ENCODE data around the gene GLUD2. TPM values are rescaled to one million over a fixed set of nuclear protein-coding genes. Genes with fewer than 3 reads are reported as not detected.

Gene GLUD2
- total RNA-seq = 1.6 and 1.8 TPM in 2 replicates

GRCh38 chrX:121047441-121048419 is at the start of gene GLUD2:
TSS of gene GLUD2 (plus strand) at chrX:121047610. CDS start at chrX:121047685, 75 bp downstream.

Other genes with a start within 250 kb of the GLUD2 start
- gene CT47B1, start 171.7 kb upstream of the GLUD2 start, total RNA-seq = not detected in 2 replicates
- not detected in 2 replicates for gene CT47A11, start 110.5 kb upstream of the GLUD2 start, total RNA-seq
- not detected in 2 replicates for gene CT47A10, start 105.6 kb upstream of the GLUD2 start, total RNA-seq
- not detected in 2 replicates for gene CT47A9, start 100.7 kb upstream of the GLUD2 start, total RNA-seq
- gene CT47A8, start 95.9 kb upstream of the GLUD2 start, total RNA-seq = not detected in 2 replicates
- gene CT47A7, start 91.0 kb upstream of the GLUD2 start, total RNA-seq = not detected in 2 replicates
- not detected in 2 replicates for gene CT47A6, start 86.1 kb upstream of the GLUD2 start, total RNA-seq
- not detected in 2 replicates for gene CT47A5, start 81.3 kb upstream of the GLUD2 start, total RNA-seq
- not detected in 2 replicates for gene CT47A4, start 76.4 kb upstream of the GLUD2 start, total RNA-seq
- gene CT47A3, start 71.5 kb upstream of the GLUD2 start, total RNA-seq = not detected in 2 replicates
- gene CT47A2, start 66.7 kb upstream of the GLUD2 start, total RNA-seq = not detected in 2 replicates
- gene CT47A1, start 61.9 kb upstream of the GLUD2 start, total RNA-seq = not detected in 2 replicates

All from bronchial smooth muscle cell (primary cell).